Body of pancreas (tissue), 4 donors: Measurements from ENCODE around the gene MRAP2. TPM values are rescaled to one million over a fixed set of nuclear protein-coding genes. Genes with fewer than 3 reads are reported as not detected.

Experiments
- ATAC-seq: fragments of 150-250 bp; one replicate; pipeline ENCODE4 v1.9.1; 2016
- DNase-seq, 4 donors: peaks; one replicate each; pipeline ENCODE4 v3.0.0-alpha.2; 2019
- H3K27ac ChIP-seq, 4 donors: fragments of 200-600 bp; sonication (generic); 1 replicate in 3 of 4; 2 replicates in 1 of 4; pipeline versions ENCODE4 v1.5.1 to v1.6.1; 2016 to 2019; ENCODE audit warnings: mild to moderate bottlenecking in 1 of 4, mixed read lengths in 1 of 4, moderate library complexity in 1 of 4
- H3K27me3 ChIP-seq, 2 donors: fragments of 200-600 bp; sonication (generic); one replicate each; pipeline ENCODE4 v1.6.0; 2016; ENCODE audit warnings: mild to moderate bottlenecking in 1 of 2
- H3K36me3 ChIP-seq, 2 donors: fragments of 200-600 bp; sonication (generic); replicated peaks in 1 of 2; 2 replicates each; pipeline ENCODE4 v1.5.1; 2016; ENCODE audit warnings: low read depth in 2 of 2; ENCODE audit not compliant: insufficient read depth in 1 of 2
- H3K4me1 ChIP-seq: fragments of 200-600 bp; sonication (generic); one replicate; pipeline ENCODE4 v1.6.0; 2016
- H3K4me3 ChIP-seq, 2 donors: fragments of 200-600 bp; sonication (generic); 1 replicate in 1 of 2; 2 replicates in 1 of 2; pipeline ENCODE4 v1.5.1; 2016 to 2019
- H3K9me3 ChIP-seq, 3 donors: fragments of 200-600 bp; sonication (generic); 1 replicate in 2 of 3; 2 replicates in 1 of 3; pipeline ENCODE4 v1.5.1; 2016
- CTCF ChIP-seq, 7 experiments: fragments of 450-650 bp in 4 of 7; fragments of 200-600 bp in 3 of 7; sonication (generic) in 3 of 7; IDR thresholded peaks; one replicate each; pipeline ENCODE4 v1.5.1; 2016 to 2019; ENCODE audit warnings: antibody characterized with exemption in 7 of 7
- POLR2A ChIP-seq, 3 donors: fragments of 450-650 bp; IDR thresholded peaks; one replicate each; pipeline ENCODE4 v1.6.1; 2016; ENCODE audit warnings: antibody characterized with exemption in 3 of 3, mild to moderate bottlenecking in 2 of 3
- WGBS, 2 donors: methylation state at CpG; one replicate each; pipeline ENCODE4 v1.1.5; 2017; 5-methylcytosine and 5-hydroxymethylcytosine counted together
- intact Hi-C: fragments of 100-400 bp; cut with DNase I; formaldehyde crosslinking; loops from one replicate; pipeline ENCODE4 v1.15.1; 2023
- total RNA-seq, 2 donors: library from RNA; depleted of rRNA; stranded (reverse); fragments of >200 nt; gene quantifications; one replicate each; pipeline ENCODE4 v1.1.0, GENCODE V29; 2016

The MRAP2 gene
- total RNA-seq, 2 donors from 2014 or later, result 2.3 to 3.6 TPM

- Histone ChIP-seq H3K9me3 (no peaks in the 10 kb centered on the region), H3K4me3 (no peak overlapping the region), H3K4me1 (no peaks in the 10 kb centered on the region), H3K27ac (no peak overlapping the region), H3K36me3 (no peaks in the 10 kb centered on the region), H3K27me3 (no peaks in the 10 kb centered on the region)
- DNase-seq, result no peak
- intact Hi-C loops, result no loop called here
- no peak for TF ChIP-seq CTCF (IDR thresholded peaks at IDR 0.05)
- no peak for TF ChIP-seq POLR2A (IDR thresholded peaks at IDR 0.05)
- no peak for ATAC-seq
- 49 to 65% methylated on average over 5 of the region's 5 CpGs for WGBS, 2 donors
These were observed 25.7 kb upstream of the MRAP2 start for GRCh38 chr6:84007871-84008270.

GRCh38 chr6:84013354-84013753, 20.2 kb upstream of the MRAP2 start:
- TF ChIP-seq POLR2A (IDR thresholded peaks at IDR 0.05) (no peak), CTCF (IDR thresholded peaks at IDR 0.05) (no peak)
- Histone ChIP-seq H3K27ac (no peak overlapping the region), H3K27me3 (no peaks in the 10 kb centered on the region), H3K4me1 (no peaks in the 10 kb centered on the region), H3K9me3 (no peaks in the 10 kb centered on the region), H3K36me3 (no peaks in the 10 kb centered on the region), H3K4me3 (no peak overlapping the region)
- 64 to 68% methylated on average over 2 of the region's 2 CpGs for WGBS, 2 donors
- ATAC-seq, result no peak
- no peak for DNase-seq
- intact Hi-C loops, result no loop called here

GRCh38 chr6:84013931-84014330, 19.6 kb upstream of the MRAP2 start:
- no peaks in the 10 kb centered on the region for H3K36me3 ChIP-seq
- intact Hi-C loops, result no loop called here
- no peak overlapping the region for H3K27ac ChIP-seq
- no peak overlapping the region for H3K4me3 ChIP-seq
- ATAC-seq, result no peak
- H3K27me3 ChIP-seq, result no peaks in the 10 kb centered on the region
- DNase-seq, result no peak
- WGBS, 2 donors, result 24 to 30% methylated on average over 3 of the region's 3 CpGs
- TF ChIP-seq CTCF (IDR thresholded peaks at IDR 0.05), result no peak
- no peak for TF ChIP-seq POLR2A (IDR thresholded peaks at IDR 0.05)
- H3K4me1 ChIP-seq, result no peaks in the 10 kb centered on the region
- no peaks in the 10 kb centered on the region for H3K9me3 ChIP-seq

- Histone ChIP-seq H3K27me3 (no peaks in the 10 kb centered on the region), H3K4me3 (no peak overlapping the region), H3K36me3 (no peaks in the 10 kb centered on the region), H3K9me3 (no peaks in the 10 kb centered on the region), H3K27ac (no peak overlapping the region), H3K4me1 (no peaks in the 10 kb centered on the region)
- ATAC-seq (no peak), DNase-seq (no peak)
- 48 to 52% methylated on average over 1 of the region's 1 CpG for WGBS, 2 donors
- no peak for TF ChIP-seq CTCF (IDR thresholded peaks at IDR 0.05)
- TF ChIP-seq POLR2A (IDR thresholded peaks at IDR 0.05), result no peak
- intact Hi-C loops, result no loop called here
These were observed 17.5 kb upstream of the MRAP2 start for GRCh38 chr6:84016029-84016428.

- intact Hi-C loops, result no loop called here
- 11 to 18% methylated on average over 1 of the region's 1 CpG for WGBS, 2 donors
These were observed 15.7 kb upstream of the MRAP2 start for GRCh38 chr6:84017709-84018452.

More at GRCh38 chr6:84017709-84018452, 15.7 kb upstream of the MRAP2 start:
- Histone ChIP-seq H3K4me1 (no peaks in the 10 kb centered on the region), H3K27ac (no peak overlapping the region), H3K27me3 (no peaks in the 10 kb centered on the region), H3K36me3 (no peaks in the 10 kb centered on the region), H3K4me3 (no peak overlapping the region), H3K9me3 (no peaks in the 10 kb centered on the region)
- ATAC-seq (no peak), DNase-seq (no peak)
- no peak for TF ChIP-seq POLR2A (IDR thresholded peaks at IDR 0.05)
- no peak for TF ChIP-seq CTCF (IDR thresholded peaks at IDR 0.05)
